LNCAP (cell line): ENCODE measurements around the gene TKFC.

Source experiments
- CTCF ChIP-seq: fragments of 450-650 bp; IDR thresholded peaks from 2 replicates; pipeline ENCODE4 v1.5.1; 2017; ENCODE audit warnings: mild to moderate bottlenecking

TKFC gene

DNA sequence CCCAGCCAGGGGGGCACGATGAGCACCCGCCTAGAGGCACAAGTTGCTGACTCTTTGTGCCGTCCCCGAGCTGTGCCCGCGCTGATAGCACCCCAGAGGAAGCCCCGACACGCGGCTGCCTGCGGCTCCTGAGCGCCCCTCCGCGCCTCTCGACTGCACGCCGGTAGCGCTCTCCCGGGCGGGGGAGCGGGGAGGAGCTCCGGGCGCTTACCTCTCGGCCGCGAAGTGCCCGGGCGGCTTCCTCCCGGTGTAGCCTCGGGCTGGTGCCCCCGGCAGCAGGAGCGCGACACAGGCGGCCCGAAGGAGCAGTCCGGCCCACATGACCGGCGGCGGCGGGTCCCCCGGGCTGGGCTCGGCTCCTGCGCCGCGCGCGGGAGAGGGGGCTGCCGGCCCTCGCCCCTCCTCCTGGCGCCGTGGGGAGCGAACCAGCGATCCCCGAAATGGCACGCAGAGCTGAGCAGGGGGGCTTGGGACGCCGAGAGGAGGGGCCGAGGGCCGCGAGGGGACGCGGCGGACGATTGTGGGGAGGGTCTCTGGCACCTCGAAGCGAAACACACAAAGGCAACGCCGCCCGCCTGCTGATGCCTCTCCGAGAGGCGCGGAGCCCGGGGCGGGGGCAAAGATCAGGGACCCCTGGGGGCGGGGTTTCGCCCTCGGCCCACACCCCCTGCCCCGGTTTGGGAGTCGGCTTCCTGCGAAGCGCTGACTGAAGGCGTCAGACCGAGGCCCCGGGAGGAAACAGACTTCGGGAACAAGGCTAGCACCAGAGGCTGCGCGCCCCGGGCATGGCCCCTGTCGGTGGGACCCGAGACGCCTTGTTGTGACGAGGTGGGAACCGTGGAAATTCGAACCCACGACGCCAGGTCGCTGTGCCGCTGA lies 38.1 kb upstream of the TKFC start, which contains the start of gene VWCE:
Gene VWCE, minus strand, starts transcription at position 600 of the 879 bp plus-strand sequence. Its CDS starts 279 bp downstream, at position 321.
- TF ChIP-seq CTCF: 0 out of 2 replicates have a peak, but pooled peaks have one; percentile 31

DNA sequence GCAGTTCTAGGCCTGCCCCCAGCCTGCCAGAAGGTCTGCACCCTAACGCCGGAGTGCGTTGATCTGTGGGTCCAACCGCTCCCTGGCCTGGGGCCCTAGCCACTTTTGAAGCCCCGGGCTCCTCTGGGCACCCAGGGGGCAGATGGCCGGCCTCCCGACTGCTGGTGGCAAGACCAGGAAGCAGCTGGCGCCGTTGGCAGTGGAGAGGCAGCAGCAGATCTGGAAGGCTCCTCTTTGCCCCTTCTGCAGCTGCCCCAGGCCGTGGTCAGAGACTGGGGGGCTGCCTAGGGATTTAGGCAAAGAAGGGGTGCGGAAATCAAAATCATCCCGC lies 37.5 kb upstream of the TKFC start:
- no peak for TF ChIP-seq CTCF

- no peak for TF ChIP-seq CTCF
These were observed 35.7 kb upstream of the TKFC start for GRCh38 chr11:61297341-61297740.

- TF ChIP-seq CTCF: no peak
These were observed 35.3 kb upstream of the TKFC start for GRCh38 chr11:61297746-61298145.

DNA sequence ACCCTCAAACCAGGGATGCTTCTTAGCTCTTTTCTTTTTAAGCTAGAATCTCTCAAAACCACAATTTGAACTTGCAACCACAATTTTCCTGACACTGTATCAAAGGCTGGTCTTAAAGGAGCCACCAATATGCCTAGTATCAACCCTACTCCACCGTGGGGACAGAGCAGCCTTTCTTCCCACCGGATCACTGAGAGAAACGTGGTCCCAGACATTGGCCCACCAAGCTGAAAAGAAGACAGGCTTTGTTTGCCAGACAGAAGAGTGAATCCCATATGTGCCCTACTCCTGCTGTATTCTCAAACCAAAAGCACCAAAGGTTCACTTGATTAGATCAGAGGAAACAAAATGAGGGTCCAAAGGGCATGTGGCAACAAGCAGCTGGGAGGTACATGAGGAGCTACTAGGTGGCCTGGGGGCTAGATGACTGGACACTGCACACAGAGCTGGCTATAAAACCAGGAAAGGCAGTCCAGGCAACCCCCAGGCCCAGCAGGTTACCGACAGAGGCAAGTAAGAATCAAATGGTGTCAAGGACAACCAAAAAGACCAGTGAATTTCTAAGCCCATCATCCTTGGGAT lies 34.3 kb upstream of the TKFC start:
- TF ChIP-seq CTCF: no peak

GRCh38 chr11:61302550-61302949 lies 30.5 kb upstream of the TKFC start:
- no peak for TF ChIP-seq CTCF

DNA sequence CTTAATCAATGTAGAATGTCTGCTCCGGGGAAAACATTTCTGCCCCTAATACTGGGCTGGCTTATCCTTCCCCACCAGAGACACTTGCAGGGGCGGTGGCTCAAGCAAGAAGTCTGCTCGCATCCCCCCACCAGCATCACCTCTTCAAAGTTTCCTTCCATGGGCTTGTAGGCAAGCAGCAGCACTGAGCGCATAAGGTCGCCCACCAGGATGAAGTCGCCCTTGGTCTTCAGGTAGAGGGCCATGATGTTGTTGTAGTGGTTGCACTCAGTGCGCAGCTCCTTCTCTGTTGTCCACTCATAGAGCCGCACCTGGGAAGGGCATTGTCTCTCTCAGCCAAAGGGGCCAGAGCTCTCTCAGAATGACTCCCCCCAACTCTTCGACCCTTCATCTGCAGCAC lies 29.3 kb upstream of the TKFC start:
- no peak for TF ChIP-seq CTCF
